PC-9 (cell line): ENCODE results near the gene CCDC43. TPM values are rescaled to one million over a fixed set of nuclear protein-coding genes. Genes with fewer than 3 reads are reported as not detected.

ENCODE experiments used
- BruUV-seq: library from RNA; stranded (reverse); fragments of 400-500 nt; replicated peaks from 2 replicates; lab custom pipeline; 2021; lab: Mats Ljungman, UMichigan
- CTCF ChIA-PET: fragments of 300-600 bp; sonication (Branson Sonifier 250); formaldehyde crosslinking; loops from one replicate; lab custom pipeline; 2022; ENCODE audit warnings: antibody characterized with exemption; lab: Charles Lee
- POLR2A ChIA-PET: fragments of 300-600 bp; sonication (Branson Sonifier 250); formaldehyde crosslinking; loops from one replicate; lab custom pipeline; 2022; ENCODE audit warnings: antibody characterized with exemption; ENCODE audit not compliant: unreplicated experiment; lab: Charles Lee
- DNase-seq, 2 experiments: peaks; one replicate each; pipeline versions ENCODE4 v3.0.0 to v3.0.0-alpha.2; 2015 to 2022; ENCODE audit warnings: mixed read lengths in 1 of 2
- H2AFZ ChIP-seq: fragments of 200-600 bp; sonication (generic); 2 replicates; pipeline ENCODE4 v1.8.1; 2017; ENCODE audit warnings: antibody characterized with exemption
- H3F3A ChIP-seq: fragments of 200-600 bp; sonication (generic); 2 replicates; pipeline ENCODE4 v1.8.1; 2017; ENCODE audit warnings: antibody characterized with exemption, mild to moderate bottlenecking, low read depth; ENCODE audit not compliant: insufficient read depth
- H3K27ac ChIP-seq: fragments of 200-600 bp; sonication (generic); 2 replicates; pipeline ENCODE4 v1.6.1; 2016; ENCODE audit warnings: mixed run types
- H3K27me3 ChIP-seq: fragments of 200-600 bp; sonication (generic); 2 replicates; pipeline ENCODE4 v1.6.1; 2016; ENCODE audit warnings: low read depth, mixed run types; ENCODE audit not compliant: insufficient read depth
- H3K36me3 ChIP-seq: fragments of 200-600 bp; sonication (generic); 2 replicates; pipeline ENCODE4 v1.6.1; 2016; ENCODE audit warnings: low read depth, mixed run types
- H3K4me1 ChIP-seq: fragments of 200-600 bp; sonication (generic); replicated peaks from 2 replicates; pipeline ENCODE4 v1.6.1; 2016; ENCODE audit warnings: mixed run types; ENCODE audit not compliant: insufficient read depth
- H3K4me2 ChIP-seq: fragments of 200-600 bp; sonication (generic); 2 replicates; pipeline ENCODE4 v1.6.1; 2017; ENCODE audit warnings: mixed run types
- H3K4me3 ChIP-seq: fragments of 200-600 bp; sonication (generic); 2 replicates; pipeline ENCODE4 v1.6.1; 2016; ENCODE audit warnings: mixed run types
- H3K79me2 ChIP-seq: fragments of 200-600 bp; sonication (generic); 2 replicates; pipeline ENCODE4 v1.6.1; 2017; ENCODE audit warnings: low read depth, mixed run types
- H3K9me2 ChIP-seq: fragments of 200-600 bp; sonication (generic); 2 replicates; pipeline ENCODE4 v1.8.1; 2017; ENCODE audit warnings: mild to moderate bottlenecking; ENCODE audit not compliant: insufficient read depth
- H3K9me3 ChIP-seq: fragments of 200-600 bp; sonication (generic); 2 replicates; pipeline ENCODE4 v1.8.1; 2016; ENCODE audit warnings: low read depth; ENCODE audit not compliant: insufficient read depth
- H4K20me1 ChIP-seq: fragments of 200-600 bp; sonication (generic); 2 replicates; pipeline ENCODE4 v1.8.1; 2017; ENCODE audit not compliant: insufficient read depth
- EZH2 ChIP-seq: fragments of 200-600 bp; sonication (generic); IDR thresholded peaks from 2 replicates; pipeline ENCODE4 v1.8.0; 2017; ENCODE audit warnings: antibody characterized with exemption, low read depth
- intact Hi-C: fragments of 100-400 bp; cut with micrococcal nuclease; formaldehyde crosslinking; loops from one replicate; pipeline ENCODE4 v1.10.0; 2022; ENCODE audit not compliant: unreplicated experiment
- total RNA-seq: library from RNA; stranded (reverse); gene quantifications from 2 replicates; pipeline ENCODE4 v1.2.3, GENCODE V29; 2021
- TF ChIP-seq, protein P1 (sequence below): fragments of 200-600 bp; sonication (generic); conservative IDR thresholded peaks from 2 replicates; pipeline ENCODE4 v1.6.1; 2017; ENCODE audit warnings: mixed run types, antibody characterized with exemption, mild to moderate bottlenecking, moderate library complexity

The CCDC43 gene
- total RNA-seq, 1 experiment from 2014 or later = 19.9 TPM

DNA sequence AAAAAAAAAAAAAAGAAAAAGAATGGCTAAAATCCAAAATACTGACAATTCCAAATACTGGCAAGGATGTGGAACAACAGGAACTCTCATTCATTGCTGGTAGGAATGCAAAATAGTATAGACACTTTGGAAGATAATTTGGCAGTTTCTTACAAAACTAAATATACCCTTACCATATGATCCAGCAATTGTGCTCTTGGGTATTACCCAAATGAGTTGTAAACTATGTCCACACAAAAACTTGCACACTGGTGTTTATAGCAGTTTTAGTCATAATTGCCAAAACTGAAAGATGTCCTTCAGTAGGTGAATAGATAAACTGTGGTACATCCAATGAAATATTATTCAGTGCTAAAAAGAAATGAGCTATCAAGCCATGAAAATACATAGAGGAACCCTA lies 41.8 kb downstream of the CCDC43 start:
- TF ChIP-seq, protein P1, sequence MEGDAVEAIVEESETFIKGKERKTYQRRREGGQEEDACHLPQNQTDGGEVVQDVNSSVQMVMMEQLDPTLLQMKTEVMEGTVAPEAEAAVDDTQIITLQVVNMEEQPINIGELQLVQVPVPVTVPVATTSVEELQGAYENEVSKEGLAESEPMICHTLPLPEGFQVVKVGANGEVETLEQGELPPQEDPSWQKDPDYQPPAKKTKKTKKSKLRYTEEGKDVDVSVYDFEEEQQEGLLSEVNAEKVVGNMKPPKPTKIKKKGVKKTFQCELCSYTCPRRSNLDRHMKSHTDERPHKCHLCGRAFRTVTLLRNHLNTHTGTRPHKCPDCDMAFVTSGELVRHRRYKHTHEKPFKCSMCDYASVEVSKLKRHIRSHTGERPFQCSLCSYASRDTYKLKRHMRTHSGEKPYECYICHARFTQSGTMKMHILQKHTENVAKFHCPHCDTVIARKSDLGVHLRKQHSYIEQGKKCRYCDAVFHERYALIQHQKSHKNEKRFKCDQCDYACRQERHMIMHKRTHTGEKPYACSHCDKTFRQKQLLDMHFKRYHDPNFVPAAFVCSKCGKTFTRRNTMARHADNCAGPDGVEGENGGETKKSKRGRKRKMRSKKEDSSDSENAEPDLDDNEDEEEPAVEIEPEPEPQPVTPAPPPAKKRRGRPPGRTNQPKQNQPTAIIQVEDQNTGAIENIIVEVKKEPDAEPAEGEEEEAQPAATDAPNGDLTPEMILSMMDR = no peak
- no peak for TF ChIP-seq EZH2
- H2AFZ ChIP-seq = no peak overlapping the region

DNA sequence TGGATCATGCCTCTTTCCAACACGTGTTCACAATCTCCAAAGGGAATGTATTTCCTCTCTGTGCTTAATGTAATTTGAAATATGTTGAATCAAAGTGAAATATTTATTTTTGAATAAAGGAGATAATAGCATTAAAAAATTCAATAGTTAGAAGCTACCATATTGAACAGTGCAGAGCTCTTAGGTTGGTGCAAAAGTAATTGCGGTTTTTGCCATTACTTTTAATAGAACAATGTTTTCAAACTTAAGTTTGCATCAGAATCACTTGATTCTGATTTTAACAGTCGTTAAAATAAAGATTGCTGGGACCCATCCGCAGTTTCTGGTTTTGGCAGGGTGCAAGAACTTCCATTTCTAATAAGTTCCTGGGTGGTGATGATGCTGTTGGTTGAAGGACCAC lies 43.3 kb downstream of the CCDC43 start:
- intact Hi-C loops = no loop called here

More for the DNA sequence above, 41.8 kb downstream of the CCDC43 start:
- POLR2A ChIA-PET = no interaction called here
- Histone ChIP-seq H3K9me2 (no peaks in the 10 kb centered on the region), H4K20me1 (no peaks in the 10 kb centered on the region), H3K9me3 (no peaks in the 10 kb centered on the region), H3K4me1 (no peaks in the 10 kb centered on the region), H3K36me3 (no peaks in the 10 kb centered on the region), H3K27ac (no peak overlapping the region), H3F3A (no peaks in the 10 kb centered on the region), H3K27me3 (no peaks in the 10 kb centered on the region), H3K4me2 (no peak overlapping the region), H3K4me3 (no peak overlapping the region), H3K79me2 (no peaks in the 10 kb centered on the region)
- no peak for DNase-seq
- intact Hi-C loops = no loop called here
- CTCF ChIA-PET = no interaction called here
- no TSS peak for BruUV-seq

DNA sequence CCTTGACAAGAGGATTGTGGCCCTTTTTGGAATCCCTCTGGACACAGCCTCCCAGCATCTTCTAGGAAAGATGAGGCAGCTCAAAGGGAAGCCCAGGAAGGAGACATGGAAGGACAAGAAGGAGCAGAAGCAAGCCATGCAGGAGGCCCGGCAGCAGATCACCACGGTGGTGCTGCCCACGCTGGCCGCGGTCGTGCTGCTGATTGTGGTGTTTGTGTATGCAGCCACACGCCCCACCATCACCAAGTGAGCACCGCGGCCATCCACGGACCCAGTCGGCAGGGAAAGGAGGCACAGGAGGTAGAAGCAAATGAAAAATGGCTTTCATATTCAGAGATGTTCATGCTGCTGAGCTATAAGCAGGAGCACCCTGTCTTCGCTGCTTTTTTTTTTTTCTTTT lies 44.2 kb downstream of the CCDC43 start:
- ChIA-PET CTCF (no interaction called here), POLR2A (no interaction called here)
- no TSS peak for BruUV-seq
- intact Hi-C loops = no loop called here
- TF ChIP-seq EZH2 = no peak
- TF ChIP-seq, protein P1 = no peak
- Histone ChIP-seq H3K36me3 (no peaks in the 10 kb centered on the region), H3K9me3 (no peaks in the 10 kb centered on the region), H3K9me2 (no peaks in the 10 kb centered on the region), H3K4me3 (no peak overlapping the region), H4K20me1 (no peaks in the 10 kb centered on the region), H3K27me3 (no peaks in the 10 kb centered on the region), H3F3A (no peaks in the 10 kb centered on the region), H2AFZ (no peak overlapping the region), H3K4me2 (no peak overlapping the region), H3K27ac (no peak overlapping the region), H3K79me2 (no peaks in the 10 kb centered on the region), H3K4me1 (no peaks in the 10 kb centered on the region)
- no peak for DNase-seq

More for the DNA sequence above, 43.3 kb downstream of the CCDC43 start:
- H3F3A ChIP-seq = no peaks in the 10 kb centered on the region
- no TSS peak for BruUV-seq
- no peak overlapping the region for H3K27ac ChIP-seq
- TF ChIP-seq, protein P1 = no peak
- TF ChIP-seq EZH2 = no peak
- H3K4me1 ChIP-seq = no peaks in the 10 kb centered on the region
- no peak overlapping the region for H3K4me2 ChIP-seq
- CTCF ChIA-PET = interaction anchor here (0.6 kb wide), 2 partner anchors 8 to 132 kb away, joined by 4 to 14 read pairs; no protein-coding TSS in a partner anchor
- H4K20me1 ChIP-seq = no peaks in the 10 kb centered on the region
- H3K4me3 ChIP-seq = no peak overlapping the region
- no peaks in the 10 kb centered on the region for H3K79me2 ChIP-seq
- no peaks in the 10 kb centered on the region for H3K36me3 ChIP-seq
- H2AFZ ChIP-seq = no peak overlapping the region
- DNase-seq = no peak
- H3K9me3 ChIP-seq = no peaks in the 10 kb centered on the region
- POLR2A ChIA-PET = no interaction called here
- H3K27me3 ChIP-seq = no peaks in the 10 kb centered on the region
- H3K9me2 ChIP-seq = no peaks in the 10 kb centered on the region
